Measurements from ENCODE around the gene SELP.

SELP gene

GRCh38 chr1:169618367-169618766 lies 11.6 kb downstream of the SELP start:
- Histone ChIP-seq H2AK5ac (ENCODE audit: low read length, severe bottlenecking) (no peak overlapping the region), H3K23ac (ENCODE audit: low read length in 2 of 2) (no peak overlapping the region), H4K91ac (ENCODE audit: low read length) (no peak overlapping the region), H3K14ac (ENCODE audit: low read length in 2 of 2) (no peak overlapping the region), H3K18ac (ENCODE audit: low read depth in 1 of 2, low read length in 2 of 2) (no peak overlapping the region), H2BK12ac (ENCODE audit: low read length in 2 of 2) (no peak overlapping the region), H3K27ac (ENCODE audit: low read length, poor library complexity, severe bottlenecking) (no peak overlapping the region), H3K79me1 (replicated peaks; ENCODE audit: low read length, poor library complexity, severe bottlenecking) (no peaks in the 10 kb centered on the region), H3K4ac (ENCODE audit: low read depth in 1 of 2, low read length in 2 of 2) (no peak overlapping the region), H4K8ac (ENCODE audit: low read length) (no peak overlapping the region), H2BK5ac (ENCODE audit: low read depth, low read length, poor library complexity, severe bottlenecking) (no peak overlapping the region), H3K4me3 (ENCODE audit: insufficient read depth in 1 of 2, low read depth in 1 of 2, low read length in 2 of 2) (no peak overlapping the region), H2BK15ac (ENCODE audit: low read depth, poor library complexity, severe bottlenecking) (no peak overlapping the region), H2BK120ac (ENCODE audit: low read depth, low read length) (no peak overlapping the region), H3K27me3 (ENCODE audit: control insufficient read depth in 1 of 2, insufficient read depth in 1 of 2, low read length in 2 of 2) (peaks cover 0 to 48% of the 10 kb centered on the region in 2 experiments), H3K9ac (ENCODE audit: low read length) (no peak overlapping the region), H3K4me1 (ENCODE audit: control insufficient read depth, insufficient read depth, low read depth, low read length) (peaks cover 3% of the 10 kb centered on the region), H3K4me2 (ENCODE audit: low read length, poor library complexity, severe bottlenecking) (no peak overlapping the region), H3K36me3 (ENCODE audit: control insufficient read depth in 1 of 2, insufficient read depth in 2 of 2, low read depth in 1 of 2, low read length in 2 of 2) (no peaks in the 10 kb centered on the region), H2AFZ (ENCODE audit: low read depth, low read length) (no peak overlapping the region), H3K9me3 (ENCODE audit: control insufficient read depth, low read length) (no peaks in the 10 kb centered on the region)
- 77% methylated on average over 2 of the region's 2 CpGs for WGBS
- DNase-seq: no peak

- H2BK12ac ChIP-seq (ENCODE audit: low read length in 2 of 2): no peak overlapping the region
- 78% methylated on average over 3 of the region's 5 CpGs for WGBS
- H2AK5ac ChIP-seq (ENCODE audit: low read length, severe bottlenecking): no peak overlapping the region
Observed at GRCh38 chr1:169615803-169616202, 14.1 kb downstream of the SELP start.

GRCh38 chr1:169610858-169611257 lies 19.1 kb downstream of the SELP start:
- H2BK5ac ChIP-seq (ENCODE audit: low read depth, low read length, poor library complexity, severe bottlenecking): no peak overlapping the region
- 92% methylated on average over 2 of the region's 6 CpGs for WGBS
- no peak overlapping the region for H3K23ac ChIP-seq (ENCODE audit: low read length in 2 of 2)
- no peak overlapping the region for H3K14ac ChIP-seq (ENCODE audit: low read length in 2 of 2)
- no peak overlapping the region for H2AK5ac ChIP-seq (ENCODE audit: low read length, severe bottlenecking)
- no peaks in the 10 kb centered on the region for H3K36me3 ChIP-seq (ENCODE audit: control insufficient read depth in 1 of 2, insufficient read depth in 2 of 2, low read depth in 1 of 2, low read length in 2 of 2)
- no peak overlapping the region for H4K91ac ChIP-seq (ENCODE audit: low read length)
- H2AFZ ChIP-seq (ENCODE audit: low read depth, low read length): no peak overlapping the region
- H3K9ac ChIP-seq (ENCODE audit: low read length): no peak overlapping the region
- H3K4me2 ChIP-seq (ENCODE audit: low read length, poor library complexity, severe bottlenecking): no peak overlapping the region
- H3K9me3 ChIP-seq (ENCODE audit: control insufficient read depth, low read length): no peaks in the 10 kb centered on the region
- H3K79me1 ChIP-seq (replicated peaks; ENCODE audit: low read length, poor library complexity, severe bottlenecking): no peaks in the 10 kb centered on the region
- H3K4ac ChIP-seq (ENCODE audit: low read depth in 1 of 2, low read length in 2 of 2): no peak overlapping the region
- no peak overlapping the region for H2BK12ac ChIP-seq (ENCODE audit: low read length in 2 of 2)
- H3K18ac ChIP-seq (ENCODE audit: low read depth in 1 of 2, low read length in 2 of 2): no peak overlapping the region
- H3K27ac ChIP-seq (ENCODE audit: low read length, poor library complexity, severe bottlenecking): no peak overlapping the region
- H2BK15ac ChIP-seq (ENCODE audit: low read depth, poor library complexity, severe bottlenecking): no peak overlapping the region
- no peaks in the 10 kb centered on the region for H3K4me1 ChIP-seq (ENCODE audit: control insufficient read depth, insufficient read depth, low read depth, low read length)
- no peak overlapping the region for H3K4me3 ChIP-seq (ENCODE audit: insufficient read depth in 1 of 2, low read depth in 1 of 2, low read length in 2 of 2)
- no peak overlapping the region for H2BK120ac ChIP-seq (ENCODE audit: low read depth, low read length)
- H3K27me3 ChIP-seq (ENCODE audit: control insufficient read depth in 1 of 2, insufficient read depth in 1 of 2, low read length in 2 of 2): peaks cover 0 to 70% of the 10 kb centered on the region in 2 experiments
- DNase-seq: no peak
- H4K8ac ChIP-seq (ENCODE audit: low read length): no peak overlapping the region

More at GRCh38 chr1:169615803-169616202, 14.1 kb downstream of the SELP start:
- H3K27ac ChIP-seq (ENCODE audit: low read length, poor library complexity, severe bottlenecking): no peak overlapping the region
- H3K4me2 ChIP-seq (ENCODE audit: low read length, poor library complexity, severe bottlenecking): no peak overlapping the region
- no peak overlapping the region for H3K14ac ChIP-seq (ENCODE audit: low read length in 2 of 2)
- DNase-seq: no peak
- H3K79me1 ChIP-seq (replicated peaks; ENCODE audit: low read length, poor library complexity, severe bottlenecking): no peaks in the 10 kb centered on the region
- H3K27me3 ChIP-seq (ENCODE audit: control insufficient read depth in 1 of 2, insufficient read depth in 1 of 2, low read length in 2 of 2): peaks cover 0 to 59% of the 10 kb centered on the region in 2 experiments
- no peaks in the 10 kb centered on the region for H3K36me3 ChIP-seq (ENCODE audit: control insufficient read depth in 1 of 2, insufficient read depth in 2 of 2, low read depth in 1 of 2, low read length in 2 of 2)
- H2BK15ac ChIP-seq (ENCODE audit: low read depth, poor library complexity, severe bottlenecking): no peak overlapping the region
- H3K4ac ChIP-seq (ENCODE audit: low read depth in 1 of 2, low read length in 2 of 2): no peak overlapping the region
- H3K9me3 ChIP-seq (ENCODE audit: control insufficient read depth, low read length): no peaks in the 10 kb centered on the region
- H2BK120ac ChIP-seq (ENCODE audit: low read depth, low read length): no peak overlapping the region
- no peak overlapping the region for H2BK5ac ChIP-seq (ENCODE audit: low read depth, low read length, poor library complexity, severe bottlenecking)
- no peak overlapping the region for H3K18ac ChIP-seq (ENCODE audit: low read depth in 1 of 2, low read length in 2 of 2)
- no peak overlapping the region for H3K4me3 ChIP-seq (ENCODE audit: insufficient read depth in 1 of 2, low read depth in 1 of 2, low read length in 2 of 2)
- H2AFZ ChIP-seq (ENCODE audit: low read depth, low read length): no peak overlapping the region
- no peak overlapping the region for H3K23ac ChIP-seq (ENCODE audit: low read length in 2 of 2)
- no peak overlapping the region for H4K91ac ChIP-seq (ENCODE audit: low read length)
- no peaks in the 10 kb centered on the region for H3K4me1 ChIP-seq (ENCODE audit: control insufficient read depth, insufficient read depth, low read depth, low read length)
- no peak overlapping the region for H4K8ac ChIP-seq (ENCODE audit: low read length)
- no peak overlapping the region for H3K9ac ChIP-seq (ENCODE audit: low read length)

GRCh38 chr1:169610108-169610507 lies 19.8 kb downstream of the SELP start:
- peaks cover 0 to 65% of the 10 kb centered on the region in 2 experiments for H3K27me3 ChIP-seq (ENCODE audit: control insufficient read depth in 1 of 2, insufficient read depth in 1 of 2, low read length in 2 of 2)
- H3K4me3 ChIP-seq (ENCODE audit: insufficient read depth in 1 of 2, low read depth in 1 of 2, low read length in 2 of 2): no peak overlapping the region
- H3K27ac ChIP-seq (ENCODE audit: low read length, poor library complexity, severe bottlenecking): no peak overlapping the region
- H2BK15ac ChIP-seq (ENCODE audit: low read depth, poor library complexity, severe bottlenecking): no peak overlapping the region
- H3K4ac ChIP-seq (ENCODE audit: low read depth in 1 of 2, low read length in 2 of 2): no peak overlapping the region
- H2BK12ac ChIP-seq (ENCODE audit: low read length in 2 of 2): no peak overlapping the region
- H2AK5ac ChIP-seq (ENCODE audit: low read length, severe bottlenecking): no peak overlapping the region
- no peaks in the 10 kb centered on the region for H3K79me1 ChIP-seq (replicated peaks; ENCODE audit: low read length, poor library complexity, severe bottlenecking)
- no peak overlapping the region for H2AFZ ChIP-seq (ENCODE audit: low read depth, low read length)
- 40% methylated on average over 1 of the region's 1 CpG for WGBS
- H3K18ac ChIP-seq (ENCODE audit: low read depth in 1 of 2, low read length in 2 of 2): no peak overlapping the region
- no peak overlapping the region for H3K9ac ChIP-seq (ENCODE audit: low read length)
- H3K4me2 ChIP-seq (ENCODE audit: low read length, poor library complexity, severe bottlenecking): no peak overlapping the region
- no peak overlapping the region for H2BK5ac ChIP-seq (ENCODE audit: low read depth, low read length, poor library complexity, severe bottlenecking)
- no peak for DNase-seq
- H4K91ac ChIP-seq (ENCODE audit: low read length): no peak overlapping the region
- H2BK120ac ChIP-seq (ENCODE audit: low read depth, low read length): no peak overlapping the region
- no peaks in the 10 kb centered on the region for H3K36me3 ChIP-seq (ENCODE audit: control insufficient read depth in 1 of 2, insufficient read depth in 2 of 2, low read depth in 1 of 2, low read length in 2 of 2)
- no peak overlapping the region for H3K23ac ChIP-seq (ENCODE audit: low read length in 2 of 2)
- H3K9me3 ChIP-seq (ENCODE audit: control insufficient read depth, low read length): no peaks in the 10 kb centered on the region
- no peak overlapping the region for H3K14ac ChIP-seq (ENCODE audit: low read length in 2 of 2)
- H4K8ac ChIP-seq (ENCODE audit: low read length): no peak overlapping the region
- H3K4me1 ChIP-seq (ENCODE audit: control insufficient read depth, insufficient read depth, low read depth, low read length): no peaks in the 10 kb centered on the region

Data from mesenchymal stem cell (in vitro differentiated cells and primary cell).